PC-9 (cell line): Measurements from ENCODE around the gene SWI5. TPM values are rescaled to one million over a fixed set of nuclear protein-coding genes. Genes with fewer than 3 reads are reported as not detected.

Experiments
- BruUV-seq: library from RNA; stranded (reverse); fragments of 400-500 nt; replicated peaks from 2 replicates; lab custom pipeline; 2021; lab: Mats Ljungman, UMichigan
- CTCF ChIA-PET: fragments of 300-600 bp; sonication (Branson Sonifier 250); formaldehyde crosslinking; loops from one replicate; lab custom pipeline; 2022; ENCODE audit warnings: antibody characterized with exemption; lab: Charles Lee
- POLR2A ChIA-PET: fragments of 300-600 bp; sonication (Branson Sonifier 250); formaldehyde crosslinking; loops from one replicate; lab custom pipeline; 2022; ENCODE audit warnings: antibody characterized with exemption; ENCODE audit not compliant: unreplicated experiment; lab: Charles Lee
- DNase-seq, 2 experiments: peaks; one replicate each; pipeline versions ENCODE4 v3.0.0 to v3.0.0-alpha.2; 2015 to 2022; ENCODE audit warnings: mixed read lengths in 1 of 2
- H2AFZ ChIP-seq: fragments of 200-600 bp; sonication (generic); 2 replicates; pipeline ENCODE4 v1.8.1; 2017; ENCODE audit warnings: antibody characterized with exemption
- H3F3A ChIP-seq: fragments of 200-600 bp; sonication (generic); 2 replicates; pipeline ENCODE4 v1.8.1; 2017; ENCODE audit warnings: antibody characterized with exemption, mild to moderate bottlenecking, low read depth; ENCODE audit not compliant: insufficient read depth
- H3K27ac ChIP-seq: fragments of 200-600 bp; sonication (generic); 2 replicates; pipeline ENCODE4 v1.6.1; 2016; ENCODE audit warnings: mixed run types
- H3K27me3 ChIP-seq: fragments of 200-600 bp; sonication (generic); 2 replicates; pipeline ENCODE4 v1.6.1; 2016; ENCODE audit warnings: low read depth, mixed run types; ENCODE audit not compliant: insufficient read depth
- H3K36me3 ChIP-seq: fragments of 200-600 bp; sonication (generic); 2 replicates; pipeline ENCODE4 v1.6.1; 2016; ENCODE audit warnings: low read depth, mixed run types
- H3K4me1 ChIP-seq: fragments of 200-600 bp; sonication (generic); replicated peaks from 2 replicates; pipeline ENCODE4 v1.6.1; 2016; ENCODE audit warnings: mixed run types; ENCODE audit not compliant: insufficient read depth
- H3K4me2 ChIP-seq: fragments of 200-600 bp; sonication (generic); 2 replicates; pipeline ENCODE4 v1.6.1; 2017; ENCODE audit warnings: mixed run types
- H3K4me3 ChIP-seq: fragments of 200-600 bp; sonication (generic); 2 replicates; pipeline ENCODE4 v1.6.1; 2016; ENCODE audit warnings: mixed run types
- H3K79me2 ChIP-seq: fragments of 200-600 bp; sonication (generic); 2 replicates; pipeline ENCODE4 v1.6.1; 2017; ENCODE audit warnings: low read depth, mixed run types
- H3K9me2 ChIP-seq: fragments of 200-600 bp; sonication (generic); 2 replicates; pipeline ENCODE4 v1.8.1; 2017; ENCODE audit warnings: mild to moderate bottlenecking; ENCODE audit not compliant: insufficient read depth
- H3K9me3 ChIP-seq: fragments of 200-600 bp; sonication (generic); 2 replicates; pipeline ENCODE4 v1.8.1; 2016; ENCODE audit warnings: low read depth; ENCODE audit not compliant: insufficient read depth
- H4K20me1 ChIP-seq: fragments of 200-600 bp; sonication (generic); 2 replicates; pipeline ENCODE4 v1.8.1; 2017; ENCODE audit not compliant: insufficient read depth
- EZH2 ChIP-seq: fragments of 200-600 bp; sonication (generic); IDR thresholded peaks from 2 replicates; pipeline ENCODE4 v1.8.0; 2017; ENCODE audit warnings: antibody characterized with exemption, low read depth
- intact Hi-C: fragments of 100-400 bp; cut with micrococcal nuclease; formaldehyde crosslinking; loops from one replicate; pipeline ENCODE4 v1.10.0; 2022; ENCODE audit not compliant: unreplicated experiment
- total RNA-seq: library from RNA; stranded (reverse); gene quantifications from 2 replicates; pipeline ENCODE4 v1.2.3, GENCODE V29; 2021
- TF ChIP-seq, protein P1 (sequence below): fragments of 200-600 bp; sonication (generic); conservative IDR thresholded peaks from 2 replicates; pipeline ENCODE4 v1.6.1; 2017; ENCODE audit warnings: mixed run types, antibody characterized with exemption, mild to moderate bottlenecking, moderate library complexity

SWI5 gene
- total RNA-seq, 1 experiment from 2014 or later: 86.0 TPM

- no peaks in the 10 kb centered on the region for H3K27me3 ChIP-seq
- H4K20me1 ChIP-seq: no peaks in the 10 kb centered on the region
- no peaks in the 10 kb centered on the region for H3K9me3 ChIP-seq
- ChIA-PET CTCF (no interaction called here), POLR2A (no interaction called here)
- H3K4me2 ChIP-seq: no peak overlapping the region
- no TSS peak for BruUV-seq
- peaks cover 8% of the 10 kb centered on the region; the same call in 1 of the 2 replicates for H3F3A ChIP-seq
- TF ChIP-seq, protein P1, sequence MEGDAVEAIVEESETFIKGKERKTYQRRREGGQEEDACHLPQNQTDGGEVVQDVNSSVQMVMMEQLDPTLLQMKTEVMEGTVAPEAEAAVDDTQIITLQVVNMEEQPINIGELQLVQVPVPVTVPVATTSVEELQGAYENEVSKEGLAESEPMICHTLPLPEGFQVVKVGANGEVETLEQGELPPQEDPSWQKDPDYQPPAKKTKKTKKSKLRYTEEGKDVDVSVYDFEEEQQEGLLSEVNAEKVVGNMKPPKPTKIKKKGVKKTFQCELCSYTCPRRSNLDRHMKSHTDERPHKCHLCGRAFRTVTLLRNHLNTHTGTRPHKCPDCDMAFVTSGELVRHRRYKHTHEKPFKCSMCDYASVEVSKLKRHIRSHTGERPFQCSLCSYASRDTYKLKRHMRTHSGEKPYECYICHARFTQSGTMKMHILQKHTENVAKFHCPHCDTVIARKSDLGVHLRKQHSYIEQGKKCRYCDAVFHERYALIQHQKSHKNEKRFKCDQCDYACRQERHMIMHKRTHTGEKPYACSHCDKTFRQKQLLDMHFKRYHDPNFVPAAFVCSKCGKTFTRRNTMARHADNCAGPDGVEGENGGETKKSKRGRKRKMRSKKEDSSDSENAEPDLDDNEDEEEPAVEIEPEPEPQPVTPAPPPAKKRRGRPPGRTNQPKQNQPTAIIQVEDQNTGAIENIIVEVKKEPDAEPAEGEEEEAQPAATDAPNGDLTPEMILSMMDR: no peak
- TF ChIP-seq EZH2: no peak
- no peak for DNase-seq
- H3K27ac ChIP-seq: no peak overlapping the region
- no peak overlapping the region for H2AFZ ChIP-seq
- intact Hi-C loops: no loop called here
- H3K36me3 ChIP-seq: no peaks in the 10 kb centered on the region
- no peaks in the 10 kb centered on the region for H3K9me2 ChIP-seq
- H3K79me2 ChIP-seq: no peaks in the 10 kb centered on the region
- H3K4me1 ChIP-seq: no peaks in the 10 kb centered on the region
- H3K4me3 ChIP-seq: no peak overlapping the region
These were observed 29.6 kb upstream of the SWI5 start for GRCh38 chr9:128246471-128246870.

- no peaks in the 10 kb centered on the region for H3K27me3 ChIP-seq
- CTCF ChIA-PET: no interaction called here
- no peaks in the 10 kb centered on the region for H3K36me3 ChIP-seq
- POLR2A ChIA-PET: no interaction called here
- H2AFZ ChIP-seq: no peak overlapping the region
- H3K9me3 ChIP-seq: no peaks in the 10 kb centered on the region
- H3K27ac ChIP-seq: no peak overlapping the region
- H3K9me2 ChIP-seq: no peaks in the 10 kb centered on the region
- intact Hi-C loops: no loop called here
- H4K20me1 ChIP-seq: no peaks in the 10 kb centered on the region
- H3K4me1 ChIP-seq: no peaks in the 10 kb centered on the region
- DNase-seq: no peak
- H3K79me2 ChIP-seq: no peaks in the 10 kb centered on the region
- no peak overlapping the region for H3K4me3 ChIP-seq
- TF ChIP-seq, protein P1: no peak
- no peak for TF ChIP-seq EZH2
- BruUV-seq: no TSS peak
- H3K4me2 ChIP-seq: no peak overlapping the region
- H3F3A ChIP-seq: peaks cover 11% of the 10 kb centered on the region; the same call in 1 of the 2 replicates
These were observed 28.8 kb upstream of the SWI5 start for GRCh38 chr9:128247226-128247803.

GRCh38 chr9:128249558-128249907 is 26.5 kb upstream of the SWI5 start:
- ChIA-PET CTCF (interaction anchor here (0.6 kb wide), 1 partner anchor 192 kb away, joined by 3 read pairs; no protein-coding TSS in a partner anchor), POLR2A (interaction anchor here (0.6 kb wide), 1 partner anchor 96 kb away, joined by 3 read pairs; no protein-coding TSS in a partner anchor)
- H3K27me3 ChIP-seq: no peaks in the 10 kb centered on the region
- H3K4me3 ChIP-seq: no peak overlapping the region
- H3K4me2 ChIP-seq: no peak overlapping the region
- no peaks in the 10 kb centered on the region for H3K9me2 ChIP-seq
- H3K9me3 ChIP-seq: no peaks in the 10 kb centered on the region
- no peak overlapping the region for H3K27ac ChIP-seq
- peaks cover 11% of the 10 kb centered on the region; the same call in 1 of the 2 replicates for H3F3A ChIP-seq
- no peaks in the 10 kb centered on the region for H4K20me1 ChIP-seq
- H2AFZ ChIP-seq: no peak overlapping the region
- H3K79me2 ChIP-seq: no peaks in the 10 kb centered on the region
- intact Hi-C loops: no loop called here
- H3K4me1 ChIP-seq: no peaks in the 10 kb centered on the region
- DNase-seq: no peak
- no TSS peak for BruUV-seq
- TF ChIP-seq EZH2: no peak
- TF ChIP-seq, protein P1: no peak
- no peaks in the 10 kb centered on the region for H3K36me3 ChIP-seq
